ENCODE data around the gene ATF2.
"Not testable (repeated sequence)": the region's sequence is repeated elsewhere in the genome, so short reads cannot be mapped to it uniquely, and the experiment has no call there.

The ATF2 gene

GRCh38 chr2:175101514-175101913 lies 66.5 kb downstream of the ATF2 start:
- H3K9me3 Mint-ChIP-seq: peaks cover 0 to 2% of the 10 kb centered on the region in 2 donors
- ATAC-seq (replicated peaks) (no peak), DNase-seq (no peak)
- no peak overlapping the region for H3K27ac Mint-ChIP-seq
- peaks cover 25 to 37% of the 10 kb centered on the region in 2 donors for H3K36me3 Mint-ChIP-seq
- peaks cover 1 to 6% of the 10 kb centered on the region in 2 donors for H3K4me1 Mint-ChIP-seq
- no peak overlapping the region for H3K4me3 Mint-ChIP-seq
- no peaks in the 10 kb centered on the region for H3K27me3 Mint-ChIP-seq

GRCh38 chr2:175097297-175097696 lies 70.7 kb downstream of the ATF2 start:
- Mint-ChIP-seq H3K27ac (no peak overlapping the region), H3K4me1 (peaks cover 1 to 6% of the 10 kb centered on the region in 2 donors), H3K9me3 (peaks cover 0 to 2% of the 10 kb centered on the region in 2 donors), H3K4me3 (no peak overlapping the region), H3K36me3 (peaks cover 21 to 24% of the 10 kb centered on the region in 2 donors), H3K27me3 (no peaks in the 10 kb centered on the region)
- no peak for DNase-seq
- ATAC-seq (replicated peaks): no peak

GRCh38 chr2:175084117-175084516 lies 83.9 kb downstream of the ATF2 start:
- not testable (repeated sequence) for DNase-seq; H3K27me3 Mint-ChIP-seq; H3K4me1 Mint-ChIP-seq; H3K9me3 Mint-ChIP-seq; H3K27ac Mint-ChIP-seq; H3K4me3 Mint-ChIP-seq; ATAC-seq (replicated peaks)
- H3K36me3 Mint-ChIP-seq: peaks cover 25 to 45% of the 10 kb centered on the region in 2 donors

GRCh38 chr2:175080479-175080878 lies 87.5 kb downstream of the ATF2 start:
- DNase-seq: no peak
- ATAC-seq (replicated peaks): no peak
- no peak overlapping the region for H3K4me3 Mint-ChIP-seq
- H3K9me3 Mint-ChIP-seq: peaks cover 2 to 3% of the 10 kb centered on the region in 2 donors
- no peaks in the 10 kb centered on the region for H3K4me1 Mint-ChIP-seq
- no peak overlapping the region for H3K27ac Mint-ChIP-seq
- peaks cover 36 to 51% of the 10 kb centered on the region in 2 donors for H3K36me3 Mint-ChIP-seq
- no peaks in the 10 kb centered on the region for H3K27me3 Mint-ChIP-seq

- ATAC-seq (replicated peaks) (no peak), DNase-seq (no peak)
- Mint-ChIP-seq H3K27ac (no peak overlapping the region), H3K4me1 (no peaks in the 10 kb centered on the region), H3K27me3 (no peaks in the 10 kb centered on the region), H3K36me3 (peaks cover 29 to 40% of the 10 kb centered on the region in 2 donors), H3K9me3 (no peaks in the 10 kb centered on the region), H3K4me3 (no peak overlapping the region)
Measured at GRCh38 chr2:175076272-175076671, 91.7 kb downstream of the ATF2 start.

GRCh38 chr2:175074478-175074877 lies 93.5 kb downstream of the ATF2 start:
- peaks cover 30 to 46% of the 10 kb centered on the region in 2 donors for H3K36me3 Mint-ChIP-seq
- no peak for DNase-seq
- no peaks in the 10 kb centered on the region for H3K9me3 Mint-ChIP-seq

GRCh38 chr2:175068534-175068933 lies 99.5 kb downstream of the ATF2 start:
- H3K9me3 Mint-ChIP-seq: peaks cover 0 to 2% of the 10 kb centered on the region in 2 donors
- H3K27me3 Mint-ChIP-seq: no peaks in the 10 kb centered on the region
- H3K27ac Mint-ChIP-seq: no peak overlapping the region
- H3K4me3 Mint-ChIP-seq: no peak overlapping the region
- no peak for ATAC-seq (replicated peaks)
- no peak for DNase-seq
- H3K36me3 Mint-ChIP-seq: peaks cover 44 to 65% of the 10 kb centered on the region in 2 donors
- H3K4me1 Mint-ChIP-seq: peaks cover 0 to 3% of the 10 kb centered on the region in 2 donors

More at GRCh38 chr2:175074478-175074877, 93.5 kb downstream of the ATF2 start:
- ATAC-seq (replicated peaks): no peak
- no peak overlapping the region for H3K4me3 Mint-ChIP-seq
- H3K4me1 Mint-ChIP-seq: no peaks in the 10 kb centered on the region
- no peaks in the 10 kb centered on the region for H3K27me3 Mint-ChIP-seq
- no peak overlapping the region for H3K27ac Mint-ChIP-seq

- peaks cover 2 to 3% of the 10 kb centered on the region in 2 donors for H3K9me3 Mint-ChIP-seq
- no peak overlapping the region for H3K27ac Mint-ChIP-seq
- H3K27me3 Mint-ChIP-seq: no peaks in the 10 kb centered on the region
- H3K4me3 Mint-ChIP-seq: no peak overlapping the region
- peaks cover 0 to 6% of the 10 kb centered on the region in 2 donors for H3K4me1 Mint-ChIP-seq
- H3K36me3 Mint-ChIP-seq: peaks cover 43 to 64% of the 10 kb centered on the region in 2 donors
- DNase-seq: no peak
- ATAC-seq (replicated peaks): no peak
Measured at GRCh38 chr2:175066411-175066810, 101.6 kb downstream of the ATF2 start.

- Mint-ChIP-seq H3K9me3 (peaks cover 2 to 3% of the 10 kb centered on the region in 2 donors), H3K27me3 (no peaks in the 10 kb centered on the region), H3K36me3 (peaks cover 39 to 63% of the 10 kb centered on the region in 2 donors), H3K4me1 (peaks cover 0 to 6% of the 10 kb centered on the region in 2 donors), H3K4me3 (no peak overlapping the region), H3K27ac (no peak overlapping the region)
- ATAC-seq (replicated peaks): no peak
- no peak for DNase-seq
Measured at GRCh38 chr2:175064797-175065196, 103.2 kb downstream of the ATF2 start.

GRCh38 chr2:175063741-175064140 lies 104.3 kb downstream of the ATF2 start:
- no peaks in the 10 kb centered on the region for H3K27me3 Mint-ChIP-seq
- H3K4me1 Mint-ChIP-seq: peaks cover 0 to 3% of the 10 kb centered on the region in 2 donors
- DNase-seq (no peak), ATAC-seq (replicated peaks) (no peak)
- H3K36me3 Mint-ChIP-seq: peaks cover 40 to 65% of the 10 kb centered on the region in 2 donors
- no peak overlapping the region for H3K4me3 Mint-ChIP-seq
- peaks cover 2 to 3% of the 10 kb centered on the region in 2 donors for H3K9me3 Mint-ChIP-seq
- H3K27ac Mint-ChIP-seq: no peak overlapping the region

GRCh38 chr2:175062787-175063585 lies 105.0 kb downstream of the ATF2 start:
- Mint-ChIP-seq H3K4me3 (no peak overlapping the region), H3K27ac (no peak overlapping the region), H3K36me3 (peaks cover 38 to 62% of the 10 kb centered on the region in 2 donors), H3K4me1 (peaks cover 0 to 3% of the 10 kb centered on the region in 2 donors), H3K9me3 (peaks cover 2 to 3% of the 10 kb centered on the region in 2 donors), H3K27me3 (no peaks in the 10 kb centered on the region)
- ATAC-seq (replicated peaks) (no peak), DNase-seq (no peak)

GRCh38 chr2:175057078-175057685 lies 110.8 kb downstream of the ATF2 start:
- ATAC-seq (replicated peaks): no peak
- H3K4me1 Mint-ChIP-seq: no peaks in the 10 kb centered on the region
- H3K27ac Mint-ChIP-seq: no peak overlapping the region
- DNase-seq: no peak
- H3K36me3 Mint-ChIP-seq: peaks cover 16 to 30% of the 10 kb centered on the region in 2 donors
- H3K27me3 Mint-ChIP-seq: no peaks in the 10 kb centered on the region
- no peak overlapping the region for H3K4me3 Mint-ChIP-seq
- no peaks in the 10 kb centered on the region for H3K9me3 Mint-ChIP-seq

GRCh38 chr2:175055993-175056392 lies 112.0 kb downstream of the ATF2 start:
- no peak overlapping the region for H3K4me3 Mint-ChIP-seq
- ATAC-seq (replicated peaks) (no peak), DNase-seq (no peak)
- H3K9me3 Mint-ChIP-seq: no peaks in the 10 kb centered on the region
- H3K27me3 Mint-ChIP-seq: no peaks in the 10 kb centered on the region
- peaks cover 21 to 39% of the 10 kb centered on the region in 2 donors for H3K36me3 Mint-ChIP-seq
- no peaks in the 10 kb centered on the region for H3K4me1 Mint-ChIP-seq
- H3K27ac Mint-ChIP-seq: no peak overlapping the region

GRCh38 chr2:175054340-175054739 lies 113.7 kb downstream of the ATF2 start:
- Mint-ChIP-seq H3K27ac (no peak overlapping the region), H3K4me1 (peaks cover 0 to 4% of the 10 kb centered on the region in 2 donors), H3K36me3 (peaks cover 18 to 31% of the 10 kb centered on the region in 2 donors), H3K27me3 (no peaks in the 10 kb centered on the region), H3K4me3 (no peak overlapping the region), H3K9me3 (no peaks in the 10 kb centered on the region)
- DNase-seq (no peak), ATAC-seq (replicated peaks) (peak in 1 of 2 donors; percentile 33)

- no peak overlapping the region for H3K4me3 Mint-ChIP-seq
- H3K27ac Mint-ChIP-seq: no peak overlapping the region
- H3K9me3 Mint-ChIP-seq: no peaks in the 10 kb centered on the region
- peaks cover 10 to 17% of the 10 kb centered on the region in 2 donors for H3K4me1 Mint-ChIP-seq
- DNase-seq: no peak
- H3K27me3 Mint-ChIP-seq: no peaks in the 10 kb centered on the region
- H3K36me3 Mint-ChIP-seq: peaks cover 6 to 18% of the 10 kb centered on the region in 2 donors
- ATAC-seq (replicated peaks): no peak
Measured at GRCh38 chr2:175049661-175050060, 118.3 kb downstream of the ATF2 start.

Data from stimulated activated naive B cell treated with anti-CD40 and anti-IgM and Interleukin-4, amounts not matched to agents 10 μg/mL and 1 μg/mL and 100 μg/mL, for 72 hours (primary cell).